Measurements from ENCODE around the gene ADAMTS12.

ADAMTS12 gene

GRCh38 chr5:33487236-33487635 is 404.6 kb downstream of the ADAMTS12 start:
- TF ChIP-seq SIN3A (IDR thresholded peaks at IDR 0.05; ENCODE audit: borderline replicate concordance, insufficient read depth, low read length) (no peak), FOXP2 (optimal IDR thresholded peaks at IDR 0.05; ENCODE audit: borderline replicate concordance, extremely low read depth, extremely low read length, insufficient read depth) (no peak), REST (IDR thresholded peaks at IDR 0.05; ENCODE audit: insufficient read depth in 1 of 2, low read depth in 2 of 2, low read length in 2 of 2) (no peak), POLR2AphosphoS5 (IDR thresholded peaks at IDR 0.05; ENCODE audit: low read depth, low read length) (no peak), TAF1 (IDR thresholded peaks at IDR 0.05; ENCODE audit: borderline replicate concordance, insufficient read depth, low read length) (no peak)

- TF ChIP-seq TAF1 (IDR thresholded peaks at IDR 0.05; ENCODE audit: borderline replicate concordance, insufficient read depth, low read length) (no peak), FOXP2 (optimal IDR thresholded peaks at IDR 0.05; ENCODE audit: borderline replicate concordance, extremely low read depth, extremely low read length, insufficient read depth) (no peak), SIN3A (IDR thresholded peaks at IDR 0.05; ENCODE audit: borderline replicate concordance, insufficient read depth, low read length) (no peak), REST (IDR thresholded peaks at IDR 0.05; ENCODE audit: insufficient read depth in 1 of 2, low read depth in 2 of 2, low read length in 2 of 2) (no peak), POLR2AphosphoS5 (IDR thresholded peaks at IDR 0.05; ENCODE audit: low read depth, low read length) (no peak)
These were observed 409.5 kb downstream of the ADAMTS12 start for GRCh38 chr5:33482335-33482734.

- TF ChIP-seq REST (IDR thresholded peaks at IDR 0.05; ENCODE audit: insufficient read depth in 1 of 2, low read depth in 2 of 2, low read length in 2 of 2), result no peak
- no peak for TF ChIP-seq TAF1 (IDR thresholded peaks at IDR 0.05; ENCODE audit: borderline replicate concordance, insufficient read depth, low read length)
- TF ChIP-seq POLR2AphosphoS5 (IDR thresholded peaks at IDR 0.05; ENCODE audit: low read depth, low read length), result no peak
- TF ChIP-seq SIN3A (IDR thresholded peaks at IDR 0.05; ENCODE audit: borderline replicate concordance, insufficient read depth, low read length), result no peak
- no peak for TF ChIP-seq FOXP2 (optimal IDR thresholded peaks at IDR 0.05; ENCODE audit: borderline replicate concordance, extremely low read depth, extremely low read length, insufficient read depth)
These were observed 410.9 kb downstream of the ADAMTS12 start for GRCh38 chr5:33480876-33481275.

- TF ChIP-seq REST (IDR thresholded peaks at IDR 0.05; ENCODE audit: insufficient read depth in 1 of 2, low read depth in 2 of 2, low read length in 2 of 2), result no peak
- no peak for TF ChIP-seq TAF1 (IDR thresholded peaks at IDR 0.05; ENCODE audit: borderline replicate concordance, insufficient read depth, low read length)
- no peak for TF ChIP-seq SIN3A (IDR thresholded peaks at IDR 0.05; ENCODE audit: borderline replicate concordance, insufficient read depth, low read length)
- TF ChIP-seq POLR2AphosphoS5 (IDR thresholded peaks at IDR 0.05; ENCODE audit: low read depth, low read length), result no peak
- no peak for TF ChIP-seq FOXP2 (optimal IDR thresholded peaks at IDR 0.05; ENCODE audit: borderline replicate concordance, extremely low read depth, extremely low read length, insufficient read depth)
These were observed 412.5 kb downstream of the ADAMTS12 start for GRCh38 chr5:33479311-33479710.

- TF ChIP-seq SIN3A (IDR thresholded peaks at IDR 0.05; ENCODE audit: borderline replicate concordance, insufficient read depth, low read length), result no peak
- no peak for TF ChIP-seq POLR2AphosphoS5 (IDR thresholded peaks at IDR 0.05; ENCODE audit: low read depth, low read length)
- TF ChIP-seq TAF1 (IDR thresholded peaks at IDR 0.05; ENCODE audit: borderline replicate concordance, insufficient read depth, low read length), result no peak
- TF ChIP-seq REST (IDR thresholded peaks at IDR 0.05; ENCODE audit: insufficient read depth in 1 of 2, low read depth in 2 of 2, low read length in 2 of 2), result no peak
- no peak for TF ChIP-seq FOXP2 (optimal IDR thresholded peaks at IDR 0.05; ENCODE audit: borderline replicate concordance, extremely low read depth, extremely low read length, insufficient read depth)
These were observed 414.0 kb downstream of the ADAMTS12 start for GRCh38 chr5:33477816-33478215.

All from PFSK-1 (cell line).